HepG2 (cell line): ENCODE data around the gene ZFP90. TPM values are rescaled to one million over a fixed set of nuclear protein-coding genes. Genes with fewer than 3 reads are reported as not detected.

Source experiments
- ATF7-NPFF ChIP-seq: sonication (generic); formaldehyde crosslinking; IDR thresholded peaks from 2 replicates; pipeline ENCODE4 v1.8.1; 2023; ENCODE audit warnings: mild to moderate bottlenecking, low read depth, missing genetic modification reagents, moderate library complexity
- CREM ChIP-seq, 2 experiments: sonication (generic) in 1 of 2; formaldehyde crosslinking in 1 of 2; IDR thresholded peaks; 2 replicates each; pipeline versions ENCODE4 v1.4.0 to v1.6.1; 2016 to 2020; ENCODE audit warnings: antibody characterized with exemption in 1 of 2, mild to moderate bottlenecking in 1 of 2, missing genetic modification reagents in 1 of 2
- DNMT1 ChIP-seq: sonication (generic); formaldehyde crosslinking; IDR thresholded peaks from 2 replicates; pipeline ENCODE4 v1.5.1; 2020; ENCODE audit warnings: mild to moderate bottlenecking, missing genetic modification reagents
- FOXM1 ChIP-seq: sonication (generic); formaldehyde crosslinking; IDR thresholded peaks from 2 replicates; pipeline ENCODE4 v1.5.0; 2020; ENCODE audit warnings: missing genetic modification reagents
- MXI1 ChIP-seq: IDR thresholded peaks from 3 replicates; pipeline ENCODE4 v1.6.1; 2012; ENCODE audit warnings: low read depth, low read length, inconsistent platforms, borderline replicate concordance
- NFE2 ChIP-seq: sonication (generic); formaldehyde crosslinking; IDR thresholded peaks from 2 replicates; pipeline ENCODE4 v1.4.0; 2020; ENCODE audit warnings: missing genetic modification reagents
- PHF20 ChIP-seq: sonication (generic); formaldehyde crosslinking; IDR thresholded peaks from 2 replicates; pipeline ENCODE4 v1.5.0; 2020; ENCODE audit warnings: mild to moderate bottlenecking, missing genetic modification reagents
- RBM39 ChIP-seq: fragments of 200-400 bp; formaldehyde crosslinking; IDR thresholded peaks from one replicate; pipeline ENCODE4 v1.6.1; 2018; ENCODE audit warnings: antibody characterized with exemption, mild to moderate bottlenecking, low read depth, low read length; ENCODE audit not compliant: poor library complexity, severe bottlenecking
- SKI ChIP-seq: fragments of 450-650 bp; IDR thresholded peaks from one replicate; pipeline ENCODE4 v1.6.1; 2018; ENCODE audit warnings: mild to moderate bottlenecking; ENCODE audit not compliant: partially characterized antibody
- SP5 ChIP-seq: IDR thresholded peaks from 2 replicates; pipeline ENCODE4 v1.6.1; 2016; ENCODE audit warnings: low read depth, borderline replicate concordance
- SPEN ChIP-seq: sonication (generic); formaldehyde crosslinking; IDR thresholded peaks from 2 replicates; pipeline ENCODE4 v1.5.1; 2020; ENCODE audit warnings: low read depth, mild to moderate bottlenecking, missing genetic modification reagents
- SYNCRIP ChIP-seq: fragments of 200-400 bp; formaldehyde crosslinking; IDR thresholded peaks from 2 replicates; pipeline ENCODE4 v1.6.1; 2018; ENCODE audit warnings: mild to moderate bottlenecking, low read depth, low read length; ENCODE audit not compliant: insufficient read depth
- ZBTB3 ChIP-seq: sonication (generic); formaldehyde crosslinking; IDR thresholded peaks from 2 replicates; pipeline ENCODE4 v1.4.0; 2020; ENCODE audit warnings: low read depth, mild to moderate bottlenecking, moderate library complexity, missing genetic modification reagents, borderline replicate concordance
- ZIK1 ChIP-seq: sonication (generic); formaldehyde crosslinking; IDR thresholded peaks from 2 replicates; pipeline ENCODE4 v1.5.0; 2020; ENCODE audit warnings: mild to moderate bottlenecking, low read depth, missing genetic modification reagents, borderline replicate concordance
- ZNF143 ChIP-seq: sonication (generic); formaldehyde crosslinking; IDR thresholded peaks from 2 replicates; pipeline ENCODE4 v1.4.0; 2020; ENCODE audit warnings: missing genetic modification reagents
- ZNF160 ChIP-seq: sonication (generic); formaldehyde crosslinking; IDR thresholded peaks from 2 replicates; pipeline ENCODE4 v1.8.0; 2022; ENCODE audit warnings: mild to moderate bottlenecking, inconsistent platforms, missing genetic modification reagents
- ZNF460 ChIP-seq: sonication (generic); formaldehyde crosslinking; IDR thresholded peaks from 2 replicates; pipeline ENCODE4 v1.5.1; 2020; ENCODE audit warnings: missing genetic modification reagents, mild to moderate bottlenecking, borderline replicate concordance
- ZNF558 ChIP-seq: sonication (generic); formaldehyde crosslinking; IDR thresholded peaks from 2 replicates; pipeline ENCODE4 v1.9.0; 2022; ENCODE audit warnings: mild to moderate bottlenecking, missing genetic modification reagents, borderline replicate concordance
- ZNF761 ChIP-seq: sonication (generic); formaldehyde crosslinking; conservative IDR thresholded peaks from 2 replicates; pipeline ENCODE4 v1.4.0; 2020; ENCODE audit warnings: mild to moderate bottlenecking, missing genetic modification reagents
- ZNF784 ChIP-seq: sonication (generic); formaldehyde crosslinking; IDR thresholded peaks from 2 replicates; pipeline ENCODE4 v1.5.1; 2020; ENCODE audit warnings: missing genetic modification reagents, mild to moderate bottlenecking, borderline replicate concordance
- ZNF792 ChIP-seq: IDR thresholded peaks from 2 replicates; pipeline ENCODE4 v1.6.1; 2016
- ZNF878 ChIP-seq: sonication (generic); formaldehyde crosslinking; IDR thresholded peaks from 2 replicates; pipeline ENCODE4 v1.8.1; 2023; ENCODE audit warnings: mild to moderate bottlenecking, missing genetic modification reagents, moderate library complexity
- polyA plus RNA-seq, 8 experiments: library from polyadenylated mRNA; depleted of rRNA in 3 of 8; stranded (reverse) in 7 of 8; unstranded in 1 of 8; fragments of >200 nt; fragmentation: Illumina TruSeq in 4 of 8; extraction: Trizol in 4 of 8; gene quantifications; 2 replicates each; pipeline versions ENCODE4 v1.2.1 to v1.2.3, GENCODE V29; 2011 to 2016; ENCODE audit warnings: low read depth in 4 of 8, missing spikeins in 1 of 8, mixed read lengths in 1 of 8; ENCODE audit not compliant: insufficient read depth in 1 of 8
- total RNA-seq, 5 experiments: library from RNA; depleted of rRNA; stranded (reverse); fragments of >200 nt; fragmentation: Illumina TruSeq; extraction: Trizol; gene quantifications; 2 replicates each; pipeline ENCODE4 v1.2.3, GENCODE V29; 2016; ENCODE audit warnings: low read depth in 1 of 5
- TF ChIP-seq, protein P1 (sequence below): sonication (generic); formaldehyde crosslinking; IDR thresholded peaks from 2 replicates; pipeline ENCODE4 v1.4.0; 2020; ENCODE audit warnings: low read depth, mild to moderate bottlenecking, missing genetic modification reagents
- TF ChIP-seq, protein P2 (sequence below): sonication (generic); formaldehyde crosslinking; IDR thresholded peaks from 2 replicates; pipeline ENCODE4 v1.4.0; 2020; ENCODE audit warnings: missing genetic modification reagents, borderline replicate concordance
- TF ChIP-seq, protein P3 (sequence below): sonication (generic); formaldehyde crosslinking; IDR thresholded peaks from 2 replicates; pipeline ENCODE4 v1.5.1; 2020; ENCODE audit warnings: missing genetic modification reagents, mild to moderate bottlenecking, borderline replicate concordance

The ZFP90 gene
- total and polyA plus RNA-seq, 2 of the 13 experiments (the other 11 are each of a cell fraction or from before 2014, with no cell fraction given), result 17.6 to 18.9 TPM

DNA sequence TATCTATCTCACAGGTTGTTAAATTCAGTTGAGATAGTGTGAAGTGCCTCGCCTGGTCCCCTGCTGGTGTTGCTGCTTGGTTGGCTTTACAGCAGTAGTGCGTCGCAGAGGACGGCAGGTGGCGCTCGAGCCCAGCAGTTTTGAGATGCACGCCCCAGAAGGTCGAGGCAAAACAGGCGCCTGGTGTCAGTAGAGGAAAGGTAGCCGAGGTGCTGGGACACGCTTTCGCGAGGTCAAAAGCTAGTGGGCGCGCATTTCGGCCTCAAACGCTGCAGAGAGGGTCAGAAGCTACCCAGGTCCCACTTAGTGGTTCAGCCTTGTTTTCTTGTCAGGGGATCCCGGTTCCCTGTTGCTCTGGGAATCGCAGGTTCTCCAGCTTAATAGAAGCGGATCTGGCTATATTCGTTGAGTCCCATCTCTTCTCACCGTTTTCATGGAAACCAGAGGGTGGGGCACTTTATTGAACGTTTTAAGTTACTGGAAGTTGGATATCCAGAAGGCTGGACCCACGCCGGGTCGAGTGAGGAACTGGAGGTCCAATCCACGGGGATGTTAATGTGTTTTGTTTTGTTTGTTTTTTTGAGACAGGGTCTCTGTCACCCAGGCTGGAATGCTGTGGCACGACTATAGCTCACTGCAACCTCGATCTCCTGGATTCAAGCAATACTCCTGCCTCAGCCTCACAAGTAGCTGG, 10.3 kb upstream of the ZFP90 start (continued):
- TF ChIP-seq SP5 (CRISPR knock-in tag), result no peak; the same call in 1 of the 2 replicates
- TF ChIP-seq ZNF784 (CRISPR knock-in tag), result 0 out of 2 replicates have a peak, but pooled peaks have one; percentile 24
- TF ChIP-seq FOXM1 (CRISPR knock-in tag), result no peak
- TF ChIP-seq ZNF558 (CRISPR knock-in tag), result no peak
- no peak for TF ChIP-seq NFE2
- TF ChIP-seq RBM39, result no peak
- no peak for TF ChIP-seq ZNF143 (CRISPR knock-in tag)
- TF ChIP-seq, protein P1, sequence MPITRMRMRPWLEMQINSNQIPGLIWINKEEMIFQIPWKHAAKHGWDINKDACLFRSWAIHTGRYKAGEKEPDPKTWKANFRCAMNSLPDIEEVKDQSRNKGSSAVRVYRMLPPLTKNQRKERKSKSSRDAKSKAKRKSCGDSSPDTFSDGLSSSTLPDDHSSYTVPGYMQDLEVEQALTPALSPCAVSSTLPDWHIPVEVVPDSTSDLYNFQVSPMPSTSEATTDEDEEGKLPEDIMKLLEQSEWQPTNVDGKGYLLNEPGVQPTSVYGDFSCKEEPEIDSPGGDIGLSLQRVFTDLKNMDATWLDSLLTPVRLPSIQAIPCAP (CRISPR knock-in tag), result no peak
- TF ChIP-seq ATF7-NPFF (CRISPR knock-in tag), result no peak
- no peak for TF ChIP-seq ZNF878 (CRISPR knock-in tag)
- no peak for TF ChIP-seq ZNF160
- TF ChIP-seq ZBTB3, result no peak
- no peak for TF ChIP-seq ZIK1
- TF ChIP-seq SKI, result no peak
- TF ChIP-seq DNMT1 (CRISPR knock-in tag), result 0 out of 2 replicates have a peak, but pooled peaks have one; percentile 53
- TF ChIP-seq SYNCRIP, result no peak
- TF ChIP-seq ZNF761 (CRISPR knock-in tag), result no peak
- TF ChIP-seq MXI1, result peak; percentile 73; the same call in 1 of the 3 replicates
- peak; percentile 40; the same call in 1 of the 2 replicates for TF ChIP-seq CREM (IDR thresholded peaks at IDR 0.05)
- no peak; the same call in 1 of the 2 replicates for TF ChIP-seq CREM (CRISPR knock-in tag; IDR thresholded peaks at IDR 0.05)
- TF ChIP-seq, protein P2, sequence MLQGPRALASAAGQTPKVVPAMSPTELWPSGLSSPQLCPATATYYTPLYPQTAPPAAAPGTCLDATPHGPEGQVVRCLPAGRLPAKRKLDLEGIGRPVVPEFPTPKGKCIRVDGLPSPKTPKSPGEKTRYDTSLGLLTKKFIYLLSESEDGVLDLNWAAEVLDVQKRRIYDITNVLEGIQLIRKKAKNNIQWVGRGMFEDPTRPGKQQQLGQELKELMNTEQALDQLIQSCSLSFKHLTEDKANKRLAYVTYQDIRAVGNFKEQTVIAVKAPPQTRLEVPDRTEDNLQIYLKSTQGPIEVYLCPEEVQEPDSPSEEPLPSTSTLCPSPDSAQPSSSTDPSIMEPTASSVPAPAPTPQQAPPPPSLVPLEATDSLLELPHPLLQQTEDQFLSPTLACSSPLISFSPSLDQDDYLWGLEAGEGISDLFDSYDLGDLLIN (CRISPR knock-in tag), result no peak
- TF ChIP-seq ZNF460 (CRISPR knock-in tag), result no peak
- TF ChIP-seq, protein P3, sequence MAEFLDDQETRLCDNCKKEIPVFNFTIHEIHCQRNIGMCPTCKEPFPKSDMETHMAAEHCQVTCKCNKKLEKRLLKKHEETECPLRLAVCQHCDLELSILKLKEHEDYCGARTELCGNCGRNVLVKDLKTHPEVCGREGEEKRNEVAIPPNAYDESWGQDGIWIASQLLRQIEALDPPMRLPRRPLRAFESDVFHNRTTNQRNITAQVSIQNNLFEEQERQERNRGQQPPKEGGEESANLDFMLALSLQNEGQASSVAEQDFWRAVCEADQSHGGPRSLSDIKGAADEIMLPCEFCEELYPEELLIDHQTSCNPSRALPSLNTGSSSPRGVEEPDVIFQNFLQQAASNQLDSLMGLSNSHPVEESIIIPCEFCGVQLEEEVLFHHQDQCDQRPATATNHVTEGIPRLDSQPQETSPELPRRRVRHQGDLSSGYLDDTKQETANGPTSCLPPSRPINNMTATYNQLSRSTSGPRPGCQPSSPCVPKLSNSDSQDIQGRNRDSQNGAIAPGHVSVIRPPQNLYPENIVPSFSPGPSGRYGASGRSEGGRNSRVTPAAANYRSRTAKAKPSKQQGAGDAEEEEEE (CRISPR knock-in tag), result peak; percentile 69; the same call in 1 of the 2 replicates
- TF ChIP-seq SPEN (CRISPR knock-in tag), result peak; percentile 79
- TF ChIP-seq PHF20 (CRISPR knock-in tag), result 0 out of 2 replicates have a peak, but pooled peaks have one; percentile 9
- TF ChIP-seq ZNF792 (CRISPR knock-in tag), result peak; percentile 67; the same call in 1 of the 2 replicates
